H1 (cell line): Measurements from ENCODE around the gene ZNF311. TPM values are rescaled to one million over a fixed set of nuclear protein-coding genes. Genes with fewer than 3 reads are reported as not detected.

Experiments
- CTCF ChIA-PET: fragments of 300-600 bp; sonication (Branson Sonifier 250); formaldehyde crosslinking; loops from one replicate; lab custom pipeline; 2021; ENCODE audit not compliant: partially characterized antibody; lab: Charles Lee
- POLR2A ChIA-PET: fragments of 300-600 bp; sonication (Branson Sonifier 250); formaldehyde crosslinking; loops from one replicate; lab custom pipeline; 2021; ENCODE audit warnings: inconsistent platforms; ENCODE audit not compliant: partially characterized antibody; lab: Charles Lee
- DNase-seq, 2 experiments: peaks; one replicate each; pipeline versions ENCODE4 v3.0.0 to v3.0.0-alpha.2; 2010 to 2022; ENCODE audit warnings: low spot score in 2 of 2, low read depth in 1 of 2, mixed read lengths in 1 of 2
- FAIRE-seq: peaks from 2 replicates; lab custom pipeline; 2011; peaks lifted over from hg19 to GRCh38; lab: Jason Lieb, UNC
- H2AFZ ChIP-seq: 2 replicates; pipeline ENCODE4 v1.8.1; 2012; ENCODE audit warnings: low read length, inconsistent platforms
- H2AK5ac ChIP-seq: 2 replicates; pipeline ENCODE4 v1.6.1; 2013; ENCODE audit warnings: low read depth, low read length
- H2BK120ac ChIP-seq: replicated peaks from 2 replicates; pipeline ENCODE3; 2013; ENCODE audit warnings: low read depth, low read length, inconsistent platforms
- H2BK12ac ChIP-seq: 2 replicates; pipeline ENCODE4 v1.6.1; 2013; ENCODE audit warnings: low read depth, low read length
- H2BK15ac ChIP-seq: 2 replicates; pipeline ENCODE4 v1.6.1; 2013; ENCODE audit warnings: low read length
- H2BK20ac ChIP-seq: 2 replicates; pipeline ENCODE4 v1.6.1; 2013; ENCODE audit warnings: low read length
- H2BK5ac ChIP-seq: 2 replicates; pipeline ENCODE4 v1.6.1; 2013; ENCODE audit warnings: low read depth, low read length
- H3K14ac ChIP-seq: 2 replicates; pipeline ENCODE4 v1.6.1; 2013; ENCODE audit warnings: inconsistent platforms; ENCODE audit not compliant: insufficient read length
- H3K18ac ChIP-seq: 2 replicates; pipeline ENCODE4 v1.6.1; 2013; ENCODE audit warnings: low read length; ENCODE audit errors: extremely low read depth
- H3K23ac ChIP-seq: 2 replicates; pipeline ENCODE4 v1.6.1; 2013; ENCODE audit warnings: inconsistent platforms; ENCODE audit not compliant: insufficient read length
- H3K23me2 ChIP-seq: 2 replicates; pipeline ENCODE4 v1.6.1; 2013; ENCODE audit warnings: low read depth, low read length
- H3K27ac ChIP-seq: 2 replicates; pipeline ENCODE4 v1.6.1; 2011; ENCODE audit warnings: low read depth, low read length, inconsistent platforms
- H3K27me3 ChIP-seq, 4 experiments: replicated peaks in 1 of 4; 1 replicate in 1 of 4; 2 replicates in 3 of 4; pipeline versions ENCODE4 v1.6.1 to v1.8.1; 2011 to 2013; ENCODE audit warnings: low read length in 3 of 4, mild to moderate bottlenecking in 3 of 4, inconsistent platforms in 2 of 4, mixed read lengths in 2 of 4, moderate library complexity in 1 of 4; ENCODE audit not compliant: control insufficient read depth in 3 of 4, insufficient read depth in 3 of 4; ENCODE audit errors: extremely low read depth in 1 of 4
- H3K36me3 ChIP-seq, 4 experiments: 2 replicates each; pipeline versions ENCODE4 v1.6.1 to v1.8.1; 2011 to 2013; ENCODE audit warnings: mild to moderate bottlenecking in 4 of 4, low read length in 3 of 4, moderate library complexity in 2 of 4, control low read depth in 1 of 4, inconsistent platforms in 1 of 4; ENCODE audit not compliant: insufficient read depth in 4 of 4, control insufficient read depth in 2 of 4
- H3K4ac ChIP-seq: replicated peaks from 2 replicates; pipeline ENCODE3; 2013; ENCODE audit warnings: low read length, low read depth, mixed read lengths, inconsistent platforms; ENCODE audit not compliant: insufficient read length
- H3K4me1 ChIP-seq, 4 experiments: replicated peaks in 1 of 4; 1 replicate in 1 of 4; 2 replicates in 3 of 4; pipeline versions ENCODE4 v1.6.1 to v1.8.1; 2011 to 2013; ENCODE audit warnings: low read length in 3 of 4, inconsistent platforms in 2 of 4, mixed read lengths in 1 of 4; ENCODE audit not compliant: insufficient read depth in 4 of 4, control insufficient read depth in 3 of 4
- H3K4me2 ChIP-seq, 2 experiments: 2 replicates each; pipeline versions ENCODE4 v1.6.1 to v1.8.1; 2011 to 2013; ENCODE audit warnings: low read depth in 2 of 2, low read length in 2 of 2, control low read depth in 1 of 2, inconsistent platforms in 1 of 2, mild to moderate bottlenecking in 1 of 2; ENCODE audit not compliant: insufficient read depth in 1 of 2
- H3K4me3 ChIP-seq, 4 experiments: fragments of 200-600, 300-600 bp in 1 of 4; sonication (generic), shearing (Covaris generic), sonication (Bioruptor Twin) in 1 of 4; 2 replicates each; pipeline versions ENCODE4 v1.5.1 to v1.8.1; 2011 to 2016; ENCODE audit warnings: low read length in 4 of 4, low read depth in 3 of 4, control low read depth in 2 of 4, inconsistent platforms in 2 of 4, mild to moderate bottlenecking in 2 of 4, mixed read lengths in 1 of 4, moderate library complexity in 1 of 4; ENCODE audit not compliant: insufficient read depth in 2 of 4; ENCODE audit errors: extremely low read depth in 1 of 4
- H3K56ac ChIP-seq: replicated peaks from 2 replicates; pipeline ENCODE3; 2013; ENCODE audit warnings: low read depth, mild to moderate bottlenecking, mixed read lengths, low read length, inconsistent platforms; ENCODE audit not compliant: insufficient read length
- H3K79me1 ChIP-seq: 2 replicates; pipeline ENCODE4 v1.6.1; 2013; ENCODE audit warnings: low read depth, low read length, control low read depth
- H3K79me2 ChIP-seq, 2 experiments: 2 replicates each; pipeline versions ENCODE4 v1.6.1 to v1.8.1; 2012 to 2013; ENCODE audit warnings: low read length in 2 of 2, mild to moderate bottlenecking in 2 of 2, inconsistent platforms in 1 of 2; ENCODE audit not compliant: insufficient read depth in 2 of 2, control insufficient read depth in 1 of 2
- H3K9ac ChIP-seq, 4 experiments: replicated peaks in 1 of 4; 1 replicate in 1 of 4; 2 replicates in 3 of 4; pipeline versions ENCODE4 v1.6.1 to v1.8.1; 2011 to 2013; ENCODE audit warnings: low read depth in 3 of 4, low read length in 3 of 4, control low read depth in 2 of 4, mild to moderate bottlenecking in 2 of 4, moderate library complexity in 2 of 4, inconsistent platforms in 1 of 4; ENCODE audit errors: extremely low read depth in 1 of 4
- H3K9me3 ChIP-seq, 2 experiments: 2 replicates each; pipeline versions ENCODE4 v1.6.1 to v1.8.1; 2012 to 2013; ENCODE audit warnings: mild to moderate bottlenecking in 2 of 2, moderate library complexity in 2 of 2, control low read depth in 1 of 2, inconsistent platforms in 1 of 2, low read depth in 1 of 2, low read length in 1 of 2, mixed read lengths in 1 of 2; ENCODE audit not compliant: insufficient read depth in 2 of 2
- H4K20me1 ChIP-seq, 2 experiments: replicated peaks in 1 of 2; 2 replicates each; pipeline versions ENCODE3 to v1.8.1; 2011 to 2013; ENCODE audit warnings: inconsistent platforms in 2 of 2, low read length in 2 of 2, mild to moderate bottlenecking in 1 of 2; ENCODE audit not compliant: insufficient read depth in 2 of 2, control insufficient read depth in 1 of 2
- H4K5ac ChIP-seq: 2 replicates; pipeline ENCODE4 v1.6.1; 2013; ENCODE audit warnings: low read length, low read depth, mixed read lengths, inconsistent platforms; ENCODE audit not compliant: insufficient read length
- H4K8ac ChIP-seq: 2 replicates; pipeline ENCODE4 v1.8.0; 2013; ENCODE audit warnings: mild to moderate bottlenecking, moderate library complexity, low read length, inconsistent platforms; ENCODE audit not compliant: insufficient read depth; ENCODE audit errors: extremely low read depth
- H4K91ac ChIP-seq: replicated peaks from 2 replicates; pipeline ENCODE3; 2013; ENCODE audit warnings: low read length, mixed read lengths, inconsistent platforms; ENCODE audit not compliant: insufficient read length
- BCL11A ChIP-seq, 2 experiments: IDR thresholded peaks; one replicate each; pipeline ENCODE4 v1.6.1; 2011; ENCODE audit warnings: low read depth in 2 of 2, low read length in 2 of 2, mild to moderate bottlenecking in 2 of 2
- CREB1 ChIP-seq: IDR thresholded peaks from 2 replicates; pipeline ENCODE4 v1.6.1; 2012; ENCODE audit warnings: inconsistent platforms
- CTBP2 ChIP-seq: IDR thresholded peaks from 2 replicates; pipeline ENCODE4 v1.7.0; 2011; ENCODE audit warnings: borderline replicate concordance, mild to moderate bottlenecking, moderate library complexity, mixed read lengths, low read length; ENCODE audit not compliant: insufficient read depth, insufficient read length
- GTF2F1 ChIP-seq: IDR thresholded peaks from 2 replicates; pipeline ENCODE4 v1.6.1; 2012; ENCODE audit warnings: low read depth, low read length, improper control_type of control experiment, borderline replicate concordance
- KDM5A ChIP-seq: fragments of 200-600 bp; IDR thresholded peaks from 2 replicates; pipeline ENCODE4 v1.7.1; 2012; ENCODE audit warnings: mild to moderate bottlenecking, low read length, inconsistent platforms, mixed read lengths
- POLR2AphosphoS5 ChIP-seq: IDR thresholded peaks from 2 replicates; pipeline ENCODE4 v1.6.1; 2011; ENCODE audit warnings: low read depth, low read length
- POU5F1 ChIP-seq: IDR thresholded peaks from 2 replicates; pipeline ENCODE4 v1.6.1; 2011; ENCODE audit warnings: low read depth, mild to moderate bottlenecking, low read length, moderate library complexity
- RNF2 ChIP-seq: fragments of 200-900, 300-1000 bp; sonication (generic); IDR thresholded peaks from 2 replicates; pipeline ENCODE4 v1.7.1; 2016; ENCODE audit warnings: borderline replicate concordance, low read depth, mild to moderate bottlenecking, antibody characterized with exemption, low read length; ENCODE audit not compliant: poor library complexity, severe bottlenecking; ENCODE audit errors: missing control alignments
- SIX5 ChIP-seq: IDR thresholded peaks from 2 replicates; pipeline ENCODE4 v1.6.1; 2011; ENCODE audit warnings: mild to moderate bottlenecking, low read depth, low read length
- TAF7 ChIP-seq: optimal IDR thresholded peaks from 2 replicates; pipeline ENCODE3; 2011; ENCODE audit warnings: low read depth, mild to moderate bottlenecking, inconsistent platforms, low read length, moderate library complexity, borderline replicate concordance
- USF2 ChIP-seq: IDR thresholded peaks from 2 replicates; pipeline ENCODE4 v1.6.1; 2011; ENCODE audit warnings: low read length, improper control_type of control experiment
- WGBS, 2 experiments: shearing (Covaris generic) in 1 of 2; methylation state at CpG; one replicate each; pipeline versions ENCODE4 v1.1.6 to v1.1.7; 2013 to 2015; ENCODE audit warnings: low lambda C conversion rate in 2 of 2, mixed read lengths in 2 of 2, inconsistent platforms in 1 of 2, low coverage in 1 of 2, missing lambda C conversion rate in 1 of 2; ENCODE audit not compliant: insufficient replicate concordance in 2 of 2, insufficient coverage in 1 of 2, insufficient read length in 1 of 2; ENCODE audit errors: extremely low coverage in 1 of 2, missing lambda C conversion rate in 1 of 2; 5-methylcytosine and 5-hydroxymethylcytosine counted together
- polyA plus RNA-seq, 7 experiments: library from polyadenylated mRNA; depleted of rRNA in 3 of 7; stranded (reverse) in 5 of 7; unstranded in 2 of 7; fragments of >200 nt in 5 of 7; fragments of 200-250 nt in 2 of 7; gene quantifications; 1 replicate in 5 of 7; 2 replicates in 1 of 7; 4 replicates in 1 of 7; pipeline versions ENCODE4 v1.2.1 to v1.2.3, GENCODE V29; 2011 to 2013; ENCODE audit warnings: missing spikeins in 2 of 7, mixed read lengths in 2 of 7
- total RNA-seq: library from RNA; stranded (reverse); fragmentation: NEBNext Ultra II Directional; extraction: Animal tissue kit (Norgen Biotek cat#: 25700); gene quantifications from 2 replicates; pipeline ENCODE4 v1.2.1, GENCODE V29; 2021

ZNF311 gene
- total and polyA plus RNA-seq, 2 of the 8 experiments (the other 6 are each of a cell fraction or from before 2014, with no cell fraction given) = 1.9 to 4.2 TPM

DNA sequence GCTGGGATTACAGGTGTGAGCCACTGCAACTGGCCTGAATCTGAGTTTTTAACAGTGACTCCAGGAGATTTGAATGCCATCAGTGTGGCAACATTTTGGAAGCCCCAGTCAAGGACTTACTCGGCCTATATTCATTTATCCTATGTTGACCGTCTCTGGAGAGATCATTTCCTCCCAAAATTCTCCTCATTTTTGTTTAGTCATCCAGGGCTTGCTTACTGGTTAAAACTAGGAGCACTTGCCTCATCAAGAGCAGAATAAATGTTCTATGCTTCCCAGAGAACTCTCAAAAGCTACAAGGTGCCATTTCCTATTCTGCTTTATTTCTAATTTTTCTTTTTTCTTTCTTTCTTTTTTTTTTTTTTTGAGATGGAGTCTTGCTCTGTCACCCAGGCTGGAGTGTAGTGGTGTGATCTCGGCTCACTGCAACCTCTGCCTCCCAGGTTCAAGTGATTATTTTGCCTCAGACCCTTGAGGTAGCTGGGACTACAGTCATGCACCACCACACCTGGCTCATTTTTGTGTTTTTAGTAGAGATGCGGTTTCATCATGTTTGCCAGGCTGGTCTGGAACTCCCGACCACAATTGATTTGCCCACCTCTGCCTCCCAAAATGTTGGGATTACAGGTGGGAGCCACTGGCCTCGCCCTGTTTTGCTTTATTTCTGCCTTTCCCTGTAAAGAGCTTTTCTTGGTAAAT is 57.9 kb downstream of the ZNF311 start:
- no peak overlapping the region for H3K18ac ChIP-seq
- no peak overlapping the region for H2AK5ac ChIP-seq
- no peak overlapping the region for H3K4me2 ChIP-seq
- no peak overlapping the region for H2BK15ac ChIP-seq
- peaks cover 0 to 2% (median 0%) of the 10 kb centered on the region in 4 experiments; a peak in 2 of 7 replicates for H3K4me1 ChIP-seq
- H2BK20ac ChIP-seq = no peak overlapping the region
- H3K56ac ChIP-seq = no peak overlapping the region
- H2BK5ac ChIP-seq = no peak overlapping the region
- H4K8ac ChIP-seq = no peak overlapping the region
- no peaks in the 10 kb centered on the region for H3K79me2 ChIP-seq
- no peak for FAIRE-seq
- no peaks in the 10 kb centered on the region for H3K36me3 ChIP-seq
- no peak overlapping the region for H2BK120ac ChIP-seq
- H3K14ac ChIP-seq = no peak overlapping the region
- H3K27ac ChIP-seq = no peak overlapping the region
- H3K79me1 ChIP-seq = no peaks in the 10 kb centered on the region
- no peaks in the 10 kb centered on the region for H3K23me2 ChIP-seq
- H4K5ac ChIP-seq = no peak overlapping the region
- no peak overlapping the region for H2AFZ ChIP-seq
- POLR2A ChIA-PET = interaction anchor here (0.7 to 1.0 kb wide), 2 partner anchors 52 to 60 kb away, joined by 3 read pairs; no protein-coding TSS in a partner anchor
- peaks cover 0 to 4% of the 10 kb centered on the region in 2 experiments; a peak in 1 of 4 replicates for H3K9me3 ChIP-seq
- no peak overlapping the region for H3K9ac ChIP-seq
- CTCF ChIA-PET = interaction anchor here (0.6 to 1.6 kb wide), 4 partner anchors 10 to 109 kb away, joined by 3 to 4 read pairs (median 4); no protein-coding TSS in a partner anchor
- H3K27me3 ChIP-seq = no peaks in the 10 kb centered on the region
- peak in 1 of 2 experiments; percentile 17 for DNase-seq
- 0 out of 2 replicates have a peak overlapping the region, but pooled peaks have one; percentile 3 for H2BK12ac ChIP-seq
- H4K20me1 ChIP-seq = no peaks in the 10 kb centered on the region
- no peak overlapping the region for H3K4me3 ChIP-seq
- H3K23ac ChIP-seq = no peak overlapping the region
- WGBS, 2 experiments = 90% methylated on average over 5 of the region's 6 CpGs; no CpG with 5 or more reads in 1 of the 2 experiments
- no peak overlapping the region for H3K4ac ChIP-seq
- no peak overlapping the region for H4K91ac ChIP-seq
- TF ChIP-seq CREB1 = no peak
- TF ChIP-seq BCL11A (IDR thresholded peaks at IDR 0.05; ENCODE audit: low read depth in 2 of 2, low read length in 2 of 2) = no peak
- TF ChIP-seq USF2 = no peak
- TF ChIP-seq SIX5 = no peak
- no peak for TF ChIP-seq GTF2F1
- no peak for TF ChIP-seq POU5F1
- TF ChIP-seq RNF2 = no peak
- no peak for TF ChIP-seq POLR2AphosphoS5
- TF ChIP-seq KDM5A = no peak
- no peak for TF ChIP-seq TAF7
- no peak for TF ChIP-seq CTBP2
